Uterus (tissue), 2 donors: ENCODE measurements around the gene BAZ1A.

ENCODE experiments used
- CTCF ChIP-seq, 4 experiments: fragments of 200-600 bp in 2 of 4; fragments of 450-650 bp in 2 of 4; sonication (generic) in 2 of 4; IDR thresholded peaks; one replicate each; pipeline ENCODE4 v1.5.1; 2016 to 2019; ENCODE audit warnings: antibody characterized with exemption in 4 of 4, mild to moderate bottlenecking in 2 of 4, moderate library complexity in 1 of 4
- POLR2A ChIP-seq, 2 donors: fragments of 450-650 bp; IDR thresholded peaks; one replicate each; pipeline ENCODE4 v1.6.1; 2016; ENCODE audit warnings: antibody characterized with exemption in 2 of 2, mild to moderate bottlenecking in 1 of 2, moderate library complexity in 1 of 2

DNA sequence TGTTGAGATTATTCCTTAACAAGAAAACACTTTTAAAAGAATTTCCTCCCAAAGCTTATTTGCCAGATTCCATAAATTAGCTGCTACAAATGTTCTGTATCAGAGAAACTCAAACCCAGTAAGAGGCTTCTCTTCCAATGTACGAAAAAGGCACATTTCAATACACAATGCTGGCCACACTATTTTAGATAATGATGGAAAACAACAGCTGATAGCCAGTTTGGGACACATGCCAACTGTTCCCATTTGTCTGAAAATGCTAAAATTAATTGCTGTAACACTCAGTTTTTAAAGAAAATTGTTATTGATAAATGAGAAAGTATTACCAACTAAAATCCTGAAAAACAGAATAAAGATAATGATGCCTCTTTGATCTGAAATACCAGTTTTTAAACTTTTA, 165.2 kb downstream of the BAZ1A start:
- no peak for TF ChIP-seq CTCF (IDR thresholded peaks at IDR 0.05)
- TF ChIP-seq POLR2A (IDR thresholded peaks at IDR 0.05): no peak
